ENCODE measurements around the gene GTF3A.
A peak's percentile ranks its signal among the peaks of the same experiment; 100 is the strongest.

Gene GTF3A

GRCh38 chr13:27448308-27448707, 23.9 kb downstream of the GTF3A start:
- DNase-seq (ENCODE audit: low spot score): no peak

- DNase-seq (ENCODE audit: low spot score): no peak
Observed at GRCh38 chr13:27449081-27449603, 24.7 kb downstream of the GTF3A start.

GRCh38 chr13:27449936-27450828, 25.8 kb downstream of the GTF3A start, which contains the start of gene MTIF3:
TSS of gene MTIF3 (minus strand) at chr13:27450564. CDS start at chr13:27440448, 10,116 bp downstream.
- peak; percentile 93 for DNase-seq (ENCODE audit: low spot score)

GRCh38 chr13:27450921-27451471, 26.6 kb downstream of the GTF3A start:
- DNase-seq (ENCODE audit: low spot score): peak; percentile 54

- DNase-seq (ENCODE audit: low spot score): no peak
Observed at GRCh38 chr13:27455331-27455855, 31.0 kb downstream of the GTF3A start.

- peak; percentile 41 for DNase-seq (ENCODE audit: low spot score)
Observed at GRCh38 chr13:27461940-27462584, 37.6 kb downstream of the GTF3A start.

- no peak for DNase-seq (ENCODE audit: low spot score)
Observed at GRCh38 chr13:27463500-27463899, 39.1 kb downstream of the GTF3A start.

- DNase-seq (ENCODE audit: low spot score): no peak
Observed at GRCh38 chr13:27465611-27466010, 41.2 kb downstream of the GTF3A start.

- peak; percentile 13 for DNase-seq (ENCODE audit: low spot score)
Observed at GRCh38 chr13:27466513-27466912, 42.1 kb downstream of the GTF3A start.

- DNase-seq (ENCODE audit: low spot score): no peak
Observed at GRCh38 chr13:27470075-27470820, 45.8 kb downstream of the GTF3A start.

GRCh38 chr13:27472441-27472840, 48.0 kb downstream of the GTF3A start:
- DNase-seq (ENCODE audit: low spot score): no peak

- DNase-seq (ENCODE audit: low spot score): no peak
Observed at GRCh38 chr13:27472941-27473340, 48.5 kb downstream of the GTF3A start.

GRCh38 chr13:27474751-27475268, 50.4 kb downstream of the GTF3A start:
- DNase-seq (ENCODE audit: low spot score): no peak

- DNase-seq (ENCODE audit: low spot score): peak; percentile 68
Observed at GRCh38 chr13:27476943-27477703, 52.7 kb downstream of the GTF3A start.

GRCh38 chr13:27481766-27482165, 57.3 kb downstream of the GTF3A start:
- DNase-seq (ENCODE audit: low spot score): peak; percentile 42

GRCh38 chr13:27482983-27483382, 58.6 kb downstream of the GTF3A start:
- no peak for DNase-seq (ENCODE audit: low spot score)

GRCh38 chr13:27483421-27483820, 59.0 kb downstream of the GTF3A start:
- DNase-seq (ENCODE audit: low spot score): no peak

All from GM03348 (cell line).